Dermis blood vessel endothelial cell (primary cell): ENCODE measurements around the gene SCYL2. TPM values are rescaled to one million over a fixed set of nuclear protein-coding genes. Genes with fewer than 3 reads are reported as not detected.
"Not testable (repeated sequence)": the region's sequence is repeated elsewhere in the genome, so short reads cannot be mapped to it uniquely, and the experiment has no call there.

ENCODE experiments used
- DNase-seq: peaks from one replicate; pipeline ENCODE4 v3.0.0; 2010
- total RNA-seq: library from RNA; depleted of rRNA; stranded (reverse); fragments of >200 nt; gene quantifications from 2 replicates; pipeline ENCODE4 v1.2.3, GENCODE V29; 2014

Gene SCYL2
- total RNA-seq, 1 donor from 2014 or later = 49.2 TPM

- DNase-seq = not testable (repeated sequence)
Observed at GRCh38 chr12:100265107-100265506, 1.9 kb upstream of the SCYL2 start.

- no peak for DNase-seq
Observed at GRCh38 chr12:100265732-100266584, 1.0 kb upstream of the SCYL2 start.

GRCh38 chr12:100266585-100266834 lies 467 bp upstream of the SCYL2 start:
- no peak for DNase-seq

- peak; percentile 50 for DNase-seq
Observed at GRCh38 chr12:100267603-100268281, 765 bp downstream of the SCYL2 start.

- peak; percentile 20 for DNase-seq
Observed at GRCh38 chr12:100268835-100269564, 2.0 kb downstream of the SCYL2 start.

GRCh38 chr12:100273782-100274181 lies 6.8 kb downstream of the SCYL2 start:
- no peak for DNase-seq

- no peak for DNase-seq
Observed at GRCh38 chr12:100274291-100274690, 7.3 kb downstream of the SCYL2 start.

GRCh38 chr12:100279159-100279558 lies 12.2 kb downstream of the SCYL2 start:
- no peak for DNase-seq

- no peak for DNase-seq
Observed at GRCh38 chr12:100279607-100280244, 12.7 kb downstream of the SCYL2 start.

- not testable (repeated sequence) for DNase-seq
Observed at GRCh38 chr12:100284556-100284955, 17.6 kb downstream of the SCYL2 start.

GRCh38 chr12:100289038-100289437 lies 22.1 kb downstream of the SCYL2 start:
- no peak for DNase-seq

GRCh38 chr12:100290016-100290415 lies 23.0 kb downstream of the SCYL2 start:
- no peak for DNase-seq

GRCh38 chr12:100293017-100293416 lies 26.0 kb downstream of the SCYL2 start:
- DNase-seq = no peak

GRCh38 chr12:100294366-100294765 lies 27.4 kb downstream of the SCYL2 start:
- not testable (repeated sequence) for DNase-seq

- DNase-seq = peak; percentile 40
Observed at GRCh38 chr12:100295764-100296555, 29.0 kb downstream of the SCYL2 start.

GRCh38 chr12:100302081-100302480 lies 35.1 kb downstream of the SCYL2 start:
- no peak for DNase-seq

GRCh38 chr12:100303831-100304230 lies 36.9 kb downstream of the SCYL2 start:
- DNase-seq = no peak

- not testable (repeated sequence) for DNase-seq
Observed at GRCh38 chr12:100304334-100304733, 37.4 kb downstream of the SCYL2 start.

GRCh38 chr12:100308138-100308537 lies 41.2 kb downstream of the SCYL2 start:
- DNase-seq = not testable (repeated sequence)

- peak; percentile 54 for DNase-seq
Observed at GRCh38 chr12:100311317-100311716, 44.3 kb downstream of the SCYL2 start.

GRCh38 chr12:100317371-100317770 lies 50.4 kb downstream of the SCYL2 start:
- DNase-seq = no peak

- DNase-seq = no peak
Observed at GRCh38 chr12:100324498-100324897, 57.5 kb downstream of the SCYL2 start.
